ENCODE data around the gene NAV2. TPM values are rescaled to one million over a fixed set of nuclear protein-coding genes. Genes with fewer than 3 reads are reported as not detected.

The NAV2 gene
- total RNA-seq, 1 experiment from 2014 or later: 46.3 TPM

DNA sequence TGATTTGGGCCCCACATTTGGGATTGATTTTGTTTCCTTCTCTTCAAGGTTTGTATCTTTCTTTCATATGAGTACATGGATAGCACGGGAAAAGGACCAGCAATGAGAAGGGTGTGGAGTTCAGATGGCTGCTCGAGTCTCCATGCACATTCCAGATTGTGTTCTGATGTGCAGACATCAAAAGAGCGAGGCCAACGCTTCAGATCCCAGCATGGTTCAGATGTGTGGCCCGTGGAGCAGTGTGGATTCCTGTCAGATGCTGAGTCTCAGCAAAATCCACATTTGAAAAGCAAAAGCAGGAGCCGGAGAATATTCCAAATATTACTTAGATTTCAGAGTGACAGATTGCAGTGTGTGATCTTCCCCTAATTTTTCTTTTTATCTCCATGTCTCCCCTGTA lies 228.2 kb downstream of the NAV2 start:
- no peak for DNase-seq

More for the DNA sequence above, 228.2 kb downstream of the NAV2 start:
- Histone ChIP-seq H4K8ac (replicated peaks; ENCODE audit: insufficient read length, low read depth, low read length) (no peak overlapping the region), H3K4me2 (ENCODE audit: insufficient read depth, insufficient read length, low read length) (no peak overlapping the region), H3K27ac (ENCODE audit: insufficient read length, low read depth, low read length) (no peak overlapping the region), H3K14ac (ENCODE audit: insufficient read depth, low read length) (no peak overlapping the region), H2BK5ac (ENCODE audit: insufficient read length, low read length) (no peak overlapping the region), H2AK5ac (ENCODE audit: insufficient read length, low read length) (no peak overlapping the region), H2BK20ac (ENCODE audit: low read depth, low read length, poor library complexity, severe bottlenecking) (no peak overlapping the region), H4K91ac (ENCODE audit: insufficient read length, low read depth, low read length) (no peak overlapping the region), H3T11ph (ENCODE audit: low read length) (no peak overlapping the region), H3K23me2 (ENCODE audit: insufficient read length, low read depth, low read length, poor library complexity, severe bottlenecking) (no peaks in the 10 kb centered on the region), H2BK12ac (ENCODE audit: insufficient read length, low read depth, low read length) (no peak overlapping the region), H3K18ac (ENCODE audit: insufficient read length, low read depth, low read length) (no peak overlapping the region), H2AFZ (ENCODE audit: low read length) (no peak overlapping the region), H3K9ac (ENCODE audit: extremely low read depth, insufficient read length, low read length) (no peak overlapping the region), H3K27me3 (ENCODE audit: insufficient read depth, low read length) (no peaks in the 10 kb centered on the region), H3K9me3 (ENCODE audit: control insufficient read depth, low read depth, low read length) (no peaks in the 10 kb centered on the region), H3K56ac (ENCODE audit: insufficient read length, low read depth, low read length) (no peak overlapping the region), H4K20me1 (ENCODE audit: control insufficient read depth, insufficient read depth, insufficient read length) (no peaks in the 10 kb centered on the region), H3K4ac (ENCODE audit: low read depth, low read length) (no peak overlapping the region), H3K79me1 (ENCODE audit: insufficient read depth, low read depth, low read length, poor library complexity, severe bottlenecking) (no peaks in the 10 kb centered on the region), H3K79me2 (ENCODE audit: insufficient read depth, low read length) (no peaks in the 10 kb centered on the region), H3K4me1 (ENCODE audit: insufficient read depth, low read length) (no peaks in the 10 kb centered on the region), H3K23ac (ENCODE audit: insufficient read length, low read depth, low read length) (no peak overlapping the region), H2BK15ac (ENCODE audit: low read depth, low read length) (no peak overlapping the region), H4K5ac (ENCODE audit: insufficient read length, low read depth, low read length) (no peak overlapping the region), H2BK120ac (ENCODE audit: low read depth, low read length, poor library complexity, severe bottlenecking) (no peak overlapping the region)
- no peaks in the 10 kb centered on the region for H3K9me3 Mint-ChIP-seq
- peaks cover 0 to 2% of the 10 kb centered on the region in 2 experiments; a peak in 2 of 4 replicates for H3K4me1 Mint-ChIP-seq
- H3K36me3 Mint-ChIP-seq (ENCODE audit: insufficient read depth in 1 of 3, low read depth in 3 of 3): peaks cover 4 to 18% (median 12%) of the 10 kb centered on the region in 3 experiments; a peak in 6 of 7 replicates
- TF ChIP-seq, protein P1, sequence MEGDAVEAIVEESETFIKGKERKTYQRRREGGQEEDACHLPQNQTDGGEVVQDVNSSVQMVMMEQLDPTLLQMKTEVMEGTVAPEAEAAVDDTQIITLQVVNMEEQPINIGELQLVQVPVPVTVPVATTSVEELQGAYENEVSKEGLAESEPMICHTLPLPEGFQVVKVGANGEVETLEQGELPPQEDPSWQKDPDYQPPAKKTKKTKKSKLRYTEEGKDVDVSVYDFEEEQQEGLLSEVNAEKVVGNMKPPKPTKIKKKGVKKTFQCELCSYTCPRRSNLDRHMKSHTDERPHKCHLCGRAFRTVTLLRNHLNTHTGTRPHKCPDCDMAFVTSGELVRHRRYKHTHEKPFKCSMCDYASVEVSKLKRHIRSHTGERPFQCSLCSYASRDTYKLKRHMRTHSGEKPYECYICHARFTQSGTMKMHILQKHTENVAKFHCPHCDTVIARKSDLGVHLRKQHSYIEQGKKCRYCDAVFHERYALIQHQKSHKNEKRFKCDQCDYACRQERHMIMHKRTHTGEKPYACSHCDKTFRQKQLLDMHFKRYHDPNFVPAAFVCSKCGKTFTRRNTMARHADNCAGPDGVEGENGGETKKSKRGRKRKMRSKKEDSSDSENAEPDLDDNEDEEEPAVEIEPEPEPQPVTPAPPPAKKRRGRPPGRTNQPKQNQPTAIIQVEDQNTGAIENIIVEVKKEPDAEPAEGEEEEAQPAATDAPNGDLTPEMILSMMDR (conservative IDR thresholded peaks at IDR 0.05): no peak
- H3K4me3 Mint-ChIP-seq: no peak overlapping the region
- no CpG with 5 or more reads among the region's 6 CpGs for WGBS (ENCODE audit: extremely low coverage, insufficient read length, low lambda C conversion rate)
- H3K27me3 Mint-ChIP-seq (ENCODE audit: low read depth): no peaks in the 10 kb centered on the region
- no peak overlapping the region for H3K27ac Mint-ChIP-seq
